GM19351 (cell line): Measurements from ENCODE around the gene AHRR.

Experiments used
- ATAC-seq: cut with Tn5 transposase; IDR thresholded peaks from one replicate; pipeline ENCODE4 v1.9.1; 2021; ENCODE audit warnings: mild to moderate bottlenecking, moderate library complexity; ENCODE audit not compliant: unreplicated experiment

Gene AHRR

DNA sequence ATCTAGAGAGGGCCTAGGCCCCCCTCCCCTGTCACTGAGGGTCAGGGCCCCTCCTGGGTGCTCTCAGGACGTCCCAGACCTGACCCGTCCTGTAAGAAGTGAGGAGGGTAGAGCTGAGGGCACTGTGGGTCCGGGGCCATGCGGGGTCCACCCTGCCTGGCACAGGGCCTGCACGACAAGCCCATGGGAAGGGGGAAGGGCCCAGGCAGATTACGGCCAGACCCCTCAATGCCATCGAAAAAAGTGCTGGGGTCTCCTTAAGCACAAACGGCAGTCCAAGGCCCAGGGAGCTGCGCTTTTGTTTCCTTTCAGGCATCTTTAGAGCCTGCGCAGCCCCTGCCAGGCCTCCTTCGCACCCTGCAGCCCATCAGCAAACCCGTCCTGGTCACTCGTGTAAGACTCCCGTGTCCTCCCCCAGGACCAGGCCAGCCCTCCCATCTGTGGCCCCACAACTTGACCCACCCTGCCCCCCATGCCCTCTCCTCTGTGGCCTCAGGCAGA lies 117.0 kb downstream of the AHRR start:
- no peak for ATAC-seq

DNA sequence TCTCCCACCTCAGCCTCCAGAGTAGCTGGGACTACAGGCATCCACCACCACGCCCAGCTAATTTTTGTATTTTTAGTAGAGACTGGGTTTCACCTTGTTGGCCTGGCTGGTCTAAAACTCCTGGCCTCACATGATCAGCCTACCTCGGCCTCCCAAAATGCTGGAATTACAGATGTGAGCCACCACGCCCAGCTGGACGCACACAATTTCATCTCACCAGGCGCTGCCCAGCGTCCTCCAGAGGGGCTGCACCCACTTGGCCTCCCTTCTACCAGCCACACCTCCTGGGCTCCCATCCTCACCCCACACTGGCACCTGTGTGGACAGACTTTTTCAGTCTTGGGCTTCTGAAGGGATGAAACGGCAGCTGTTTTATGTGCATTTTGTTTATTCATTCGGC lies 117.7 kb downstream of the AHRR start:
- no peak for ATAC-seq

DNA sequence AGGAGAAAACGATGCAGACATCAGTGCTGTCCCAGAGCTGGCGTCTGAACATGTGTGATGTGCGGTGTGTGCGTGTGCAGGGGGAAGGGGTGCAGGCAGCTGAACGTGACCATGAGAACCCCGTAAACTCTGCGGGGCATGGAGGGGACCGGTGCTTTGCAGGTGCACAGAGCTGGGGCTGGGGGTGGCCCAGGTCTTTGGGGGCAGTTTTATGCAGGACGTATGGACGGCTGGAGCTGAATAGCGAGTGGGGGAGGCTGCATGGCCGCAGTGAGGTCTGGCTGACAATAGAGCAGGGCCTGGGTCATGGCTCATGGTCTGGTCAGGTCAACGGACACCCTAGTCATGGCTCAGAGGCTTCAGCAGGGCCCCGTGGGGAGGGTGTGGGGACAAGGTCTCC lies 118.1 kb downstream of the AHRR start:
- no peak for ATAC-seq

DNA sequence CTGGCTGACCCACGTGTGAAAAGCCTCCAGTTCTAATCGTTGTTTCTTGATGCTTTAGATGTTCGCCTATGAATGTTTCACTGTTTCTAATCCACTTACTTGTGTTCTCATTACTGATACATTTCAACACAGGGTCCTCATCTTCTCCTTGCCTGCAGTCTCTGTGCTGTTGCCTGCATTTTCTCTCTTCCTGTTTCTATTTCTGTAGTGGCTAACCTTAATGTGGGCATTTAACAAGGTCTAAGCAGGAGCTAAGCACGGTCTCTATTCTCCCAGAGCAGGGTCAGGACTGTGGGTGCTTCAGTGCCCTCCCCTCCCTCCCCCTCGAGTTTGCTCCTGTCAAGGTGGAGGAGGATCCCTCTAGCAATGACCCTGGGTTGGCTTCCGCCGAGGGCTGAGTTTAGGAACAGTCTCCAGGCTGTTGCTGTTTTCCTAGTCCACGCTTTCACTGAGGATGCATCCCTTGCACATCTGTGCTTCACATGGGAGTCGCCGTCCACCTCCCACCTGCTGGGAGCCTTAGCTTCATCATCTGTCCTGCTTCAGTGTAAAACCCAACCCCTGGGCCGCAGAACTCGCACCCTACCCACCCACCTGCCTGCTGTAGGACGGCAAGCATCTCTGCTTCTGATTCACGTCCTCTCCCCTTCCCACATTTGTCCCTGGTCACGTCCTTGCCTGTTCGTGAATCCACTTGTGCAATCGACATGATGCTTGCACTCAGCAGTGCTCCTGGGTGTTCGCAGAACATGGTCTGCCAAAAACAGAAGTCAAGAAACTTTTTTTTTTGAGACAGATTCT lies 119.1 kb downstream of the AHRR start:
- no peak for ATAC-seq

DNA sequence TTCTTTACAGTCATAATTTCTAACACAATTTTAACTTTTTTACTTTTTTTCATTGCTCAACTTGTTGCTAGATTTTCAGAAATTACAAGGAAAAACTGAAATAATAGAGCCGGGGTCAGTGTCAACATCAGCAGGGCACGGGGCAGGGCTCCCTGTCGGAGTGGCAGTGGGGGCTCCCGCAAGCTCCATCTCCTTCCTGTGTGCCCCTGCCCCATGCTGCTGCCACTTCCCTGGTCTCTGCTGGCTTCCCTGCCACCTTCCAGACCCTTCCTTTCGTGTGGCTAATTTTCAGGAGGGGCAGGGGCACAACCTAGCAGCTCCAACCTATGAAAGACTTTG lies 120.5 kb downstream of the AHRR start:
- no peak for ATAC-seq

DNA sequence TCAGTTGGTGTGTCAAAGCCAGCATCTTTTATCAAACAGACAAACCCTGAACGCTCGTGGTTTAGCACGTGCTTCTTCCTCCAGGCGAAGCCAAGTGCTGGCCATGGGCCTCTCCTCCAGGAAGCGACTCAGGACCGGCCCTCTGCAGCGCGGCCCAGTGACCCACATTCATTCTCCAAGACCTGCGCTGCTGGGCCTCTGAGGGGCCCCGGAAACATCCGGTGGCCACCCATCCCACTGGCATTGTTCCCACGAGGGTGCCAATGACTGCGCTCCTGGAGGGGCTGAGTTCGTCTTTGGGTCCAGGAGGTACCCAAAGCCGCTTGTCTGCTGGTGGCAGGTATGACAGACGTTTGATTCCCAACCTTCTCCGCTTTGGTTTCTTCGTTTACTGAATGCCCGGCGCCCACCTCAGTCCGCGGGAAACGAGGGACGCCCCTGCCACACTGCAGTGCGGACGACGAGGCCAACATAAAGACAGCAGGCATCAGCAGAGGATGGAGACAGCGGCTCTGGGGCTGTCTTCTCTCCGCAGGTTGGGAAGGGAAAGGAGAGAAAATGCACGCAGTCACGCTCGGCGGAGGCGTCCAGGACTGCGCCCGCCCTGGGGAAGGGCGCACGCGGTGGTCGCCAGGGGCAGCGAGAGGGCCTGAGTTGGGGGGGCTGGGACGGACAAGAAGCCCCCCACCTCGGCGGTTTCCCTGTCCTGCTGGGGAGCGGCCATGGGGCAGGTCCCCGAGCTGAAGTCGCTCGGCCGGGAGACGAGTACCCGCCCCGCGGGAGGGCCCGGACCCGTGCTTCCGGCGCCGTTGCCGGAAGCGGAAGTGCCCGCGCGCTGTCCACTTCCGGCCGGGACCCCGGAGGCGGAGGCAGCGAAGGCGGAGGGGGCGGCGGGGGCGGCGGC lies 121.1 kb downstream of the AHRR start, which contains the start of gene EXOC3:
EXOC3 (plus strand) TSS at position 842 of the 904 bp plus-strand sequence. CDS start 3,030 bp downstream, outside the sequence.
- peak; percentile 82 for ATAC-seq

DNA sequence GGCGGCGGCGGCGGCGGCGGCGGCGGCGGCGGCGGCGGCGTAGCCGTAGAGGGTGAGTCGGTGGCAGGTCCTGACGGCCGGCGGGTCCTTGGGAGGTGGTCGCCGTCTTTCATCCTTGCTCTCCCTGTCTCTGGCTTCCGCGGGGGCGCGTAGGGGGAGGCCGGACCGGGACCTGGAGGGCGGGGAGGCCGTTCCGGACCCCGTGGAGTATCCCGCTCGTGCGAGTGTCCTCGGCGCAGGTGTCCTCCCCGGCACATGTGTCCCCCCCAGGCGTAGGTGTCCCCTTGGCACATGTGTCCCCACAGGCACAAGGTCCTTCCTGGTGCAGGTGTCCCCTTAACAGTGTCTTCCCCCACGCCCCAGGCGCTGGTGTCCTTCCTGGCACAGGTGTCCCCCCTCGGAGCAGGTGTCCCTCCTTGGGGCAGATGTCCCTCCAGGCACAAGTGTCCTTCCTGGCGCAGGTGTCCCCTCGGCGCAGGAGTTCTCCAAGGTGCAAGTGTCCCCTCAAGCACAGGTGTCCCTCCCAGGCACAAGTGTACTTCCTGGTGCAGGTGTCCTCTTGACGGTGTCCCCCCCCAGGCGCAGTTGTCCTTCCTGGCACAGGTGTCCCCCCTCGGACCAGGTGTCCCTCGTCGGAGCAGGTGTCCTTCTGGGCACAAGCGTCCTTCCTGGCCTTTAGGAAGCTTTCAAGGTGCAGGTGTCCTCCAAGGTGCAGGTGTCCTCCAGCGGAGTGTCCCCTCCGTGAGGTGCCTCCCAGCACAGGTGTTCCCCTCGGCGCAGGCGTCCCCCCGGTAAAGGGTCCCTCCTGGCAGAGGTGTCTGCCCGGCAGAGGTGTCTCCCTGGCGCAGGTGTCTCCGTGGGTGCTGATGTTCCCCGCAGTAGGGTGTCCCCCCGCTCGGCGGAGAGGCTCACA lies 122.0 kb downstream of the AHRR start:
- ATAC-seq = peak; percentile 18

DNA sequence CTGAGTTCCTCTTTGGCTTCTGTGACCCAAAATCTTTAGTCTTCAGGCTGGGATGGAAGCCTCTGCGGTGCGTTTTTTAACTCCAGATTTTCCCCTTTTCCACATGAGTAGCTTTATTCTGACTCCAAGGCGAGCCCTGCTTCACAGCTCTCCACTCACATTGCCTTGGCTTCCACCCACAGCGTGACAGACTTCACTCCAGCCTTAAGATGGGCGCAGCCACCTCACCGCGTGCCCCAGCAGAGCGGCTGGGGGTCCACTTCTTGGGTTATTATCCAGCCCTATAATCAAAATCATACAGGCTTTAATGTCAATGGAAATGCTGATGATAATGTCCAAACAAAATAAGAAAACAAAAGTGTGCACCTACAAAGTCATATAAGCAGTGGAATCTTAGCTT lies 122.7 kb downstream of the AHRR start:
- no peak for ATAC-seq

DNA sequence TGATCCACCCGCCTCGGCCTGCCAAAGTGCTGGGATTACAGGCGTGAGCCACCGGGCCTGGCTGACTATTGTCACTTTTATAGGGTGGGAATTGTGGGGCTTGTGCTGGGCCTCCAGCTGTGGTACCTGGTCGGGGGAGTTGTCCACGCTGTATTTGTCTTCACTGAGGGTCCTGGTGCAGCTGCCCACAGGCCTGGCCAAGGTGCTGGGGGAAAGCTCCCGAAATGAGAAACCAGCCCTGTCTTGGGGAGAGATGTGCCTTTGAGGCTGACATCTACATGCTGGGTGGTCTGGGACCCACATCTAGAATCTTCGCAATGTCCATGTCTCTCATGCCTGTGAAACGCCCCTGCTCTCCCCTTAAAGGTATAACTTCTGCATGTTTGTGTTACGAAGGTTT lies 124.1 kb downstream of the AHRR start:
- no peak for ATAC-seq

DNA sequence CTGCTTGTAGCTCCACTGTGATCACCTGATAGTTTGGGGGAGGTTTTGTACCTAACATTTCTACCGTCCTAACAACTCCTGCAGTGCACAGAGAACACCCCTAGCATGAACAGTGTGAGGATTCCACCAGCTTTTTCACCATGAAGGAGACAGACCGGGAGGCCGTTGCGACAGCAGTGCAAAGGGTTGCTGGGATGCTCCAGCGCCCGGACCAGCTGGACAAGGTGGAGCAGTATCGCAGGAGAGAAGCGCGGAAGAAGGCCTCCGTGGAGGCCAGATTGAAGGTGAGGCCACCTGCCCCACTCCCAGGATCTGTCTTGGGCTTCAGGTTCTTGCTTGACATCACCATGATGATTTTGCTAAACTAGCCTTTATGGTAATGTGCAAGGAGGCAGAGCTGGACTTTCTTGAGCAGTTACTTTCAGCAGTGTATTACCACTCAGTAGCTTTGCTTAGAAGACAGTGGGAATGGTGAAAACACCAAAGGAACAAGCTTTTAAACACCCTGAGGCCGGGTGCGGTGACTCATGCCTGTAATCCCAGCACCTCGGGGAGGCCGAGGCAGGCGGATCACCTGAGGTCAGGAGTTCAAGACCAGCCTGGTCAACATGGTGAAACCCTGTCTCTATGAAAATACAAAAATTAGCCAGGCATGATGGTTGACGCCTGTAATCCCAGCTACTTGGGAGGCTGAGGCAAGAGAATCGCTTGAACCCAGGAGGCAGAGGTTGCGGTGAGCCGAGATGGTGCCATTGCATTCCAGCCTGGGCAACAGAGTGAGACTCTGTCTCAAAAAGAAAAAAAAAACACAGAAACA lies 124.8 kb downstream of the AHRR start:
- ATAC-seq = no peak

DNA sequence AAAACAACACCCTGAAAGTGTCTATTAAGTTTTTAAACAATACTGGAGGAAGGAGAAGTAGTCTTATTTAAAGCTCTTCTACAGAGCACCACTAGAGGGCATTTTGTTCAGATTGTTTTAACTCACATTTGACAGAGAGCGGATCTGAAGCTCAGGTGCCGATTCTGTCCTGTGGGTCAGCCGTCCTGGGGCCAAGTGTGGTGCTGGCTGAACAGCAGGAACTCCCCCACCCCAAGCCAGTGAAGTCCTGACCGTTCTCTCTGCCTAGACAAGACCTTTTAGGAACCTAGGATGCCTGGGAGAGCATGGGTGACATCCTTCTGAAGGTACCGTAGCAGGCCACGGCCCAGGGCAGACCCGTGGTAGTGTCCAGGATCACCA lies 125.4 kb downstream of the AHRR start:
- no peak for ATAC-seq

DNA sequence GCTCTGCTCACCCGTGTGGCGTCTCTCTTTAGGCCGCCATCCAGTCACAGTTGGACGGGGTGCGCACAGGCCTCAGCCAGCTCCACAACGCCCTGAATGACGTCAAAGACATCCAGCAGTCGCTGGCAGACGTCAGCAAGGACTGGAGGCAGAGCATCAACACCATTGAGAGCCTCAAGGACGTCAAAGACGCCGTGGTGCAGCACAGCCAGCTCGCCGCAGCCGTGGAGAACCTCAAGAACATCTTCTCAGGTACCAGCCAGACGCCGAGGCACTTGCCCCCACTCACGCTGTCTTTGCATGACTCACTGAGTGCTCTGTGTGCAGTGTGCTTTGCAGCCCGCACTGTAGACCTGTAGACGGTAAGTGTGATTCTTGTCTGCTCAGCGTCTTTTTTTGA lies 126.0 kb downstream of the AHRR start:
- ATAC-seq = no peak

DNA sequence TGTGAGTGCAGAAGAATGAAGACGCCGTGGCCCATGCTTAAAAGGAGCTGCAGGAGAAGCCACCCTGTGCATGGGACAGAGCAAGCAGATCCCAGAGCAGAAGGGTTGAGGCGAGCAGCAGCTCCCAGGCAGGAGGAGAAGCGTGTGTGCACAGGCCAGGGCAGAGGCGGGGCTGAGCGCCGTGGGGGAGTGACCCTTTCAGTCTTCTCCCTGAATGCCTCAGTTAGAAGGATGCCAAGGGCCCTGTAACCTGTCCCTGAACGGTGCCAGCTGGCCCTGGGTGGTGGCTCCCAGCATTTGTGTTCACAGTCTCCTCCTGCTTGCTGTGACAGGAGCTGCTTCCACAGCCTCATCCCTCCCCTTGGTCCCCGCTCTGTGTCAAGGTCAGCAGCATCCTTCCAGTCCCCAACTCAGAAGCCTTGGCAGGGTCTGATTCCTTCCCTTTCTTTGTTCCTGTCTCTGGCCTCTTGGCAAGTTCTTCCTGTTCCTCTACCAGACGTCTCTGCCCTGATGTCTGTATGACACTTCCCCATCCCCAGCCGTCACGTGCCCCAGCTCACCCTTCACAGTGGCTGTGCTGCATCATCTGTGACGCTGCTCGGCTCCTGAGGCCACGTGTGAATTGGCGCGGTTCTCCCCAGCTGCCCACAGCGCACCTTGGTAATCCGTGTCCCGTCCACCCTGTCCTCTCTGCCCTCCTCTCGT lies 126.7 kb downstream of the AHRR start:
- no peak for ATAC-seq

DNA sequence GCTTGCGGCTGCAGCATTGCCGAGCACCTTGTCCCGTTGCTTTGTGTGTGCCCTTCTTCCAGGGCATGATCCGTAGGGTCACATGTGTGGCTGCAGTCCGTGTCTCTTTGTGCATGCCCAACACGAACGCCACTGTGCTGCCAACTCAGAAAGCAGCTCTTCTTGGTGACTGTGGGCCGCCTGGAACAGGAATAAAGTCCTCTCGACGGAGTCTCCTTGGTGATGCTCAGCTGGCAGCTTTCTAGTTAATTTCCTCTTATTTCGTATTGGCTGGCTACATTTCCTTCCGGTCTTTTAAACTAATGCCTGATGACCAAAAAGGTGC lies 127.2 kb downstream of the AHRR start:
- no peak for ATAC-seq

DNA sequence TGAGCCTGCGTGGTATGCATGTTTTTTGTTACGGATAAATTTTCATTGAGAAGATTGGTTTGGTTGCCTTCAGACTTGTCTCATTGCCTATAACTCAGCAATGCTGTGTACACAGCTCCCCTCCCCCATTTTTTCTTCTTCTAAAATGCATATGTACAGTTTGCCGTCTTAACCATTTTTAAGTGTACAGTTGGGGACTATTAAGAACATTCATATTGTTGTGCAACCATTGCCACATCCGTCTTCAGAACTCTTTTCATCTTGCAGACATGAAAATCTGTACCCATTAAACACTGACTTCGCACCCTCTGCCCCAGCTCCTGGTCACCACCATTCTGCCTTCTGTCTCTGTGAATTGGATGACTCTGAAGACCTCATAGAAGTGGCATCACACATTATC lies 127.6 kb downstream of the AHRR start:
- no peak for ATAC-seq

DNA sequence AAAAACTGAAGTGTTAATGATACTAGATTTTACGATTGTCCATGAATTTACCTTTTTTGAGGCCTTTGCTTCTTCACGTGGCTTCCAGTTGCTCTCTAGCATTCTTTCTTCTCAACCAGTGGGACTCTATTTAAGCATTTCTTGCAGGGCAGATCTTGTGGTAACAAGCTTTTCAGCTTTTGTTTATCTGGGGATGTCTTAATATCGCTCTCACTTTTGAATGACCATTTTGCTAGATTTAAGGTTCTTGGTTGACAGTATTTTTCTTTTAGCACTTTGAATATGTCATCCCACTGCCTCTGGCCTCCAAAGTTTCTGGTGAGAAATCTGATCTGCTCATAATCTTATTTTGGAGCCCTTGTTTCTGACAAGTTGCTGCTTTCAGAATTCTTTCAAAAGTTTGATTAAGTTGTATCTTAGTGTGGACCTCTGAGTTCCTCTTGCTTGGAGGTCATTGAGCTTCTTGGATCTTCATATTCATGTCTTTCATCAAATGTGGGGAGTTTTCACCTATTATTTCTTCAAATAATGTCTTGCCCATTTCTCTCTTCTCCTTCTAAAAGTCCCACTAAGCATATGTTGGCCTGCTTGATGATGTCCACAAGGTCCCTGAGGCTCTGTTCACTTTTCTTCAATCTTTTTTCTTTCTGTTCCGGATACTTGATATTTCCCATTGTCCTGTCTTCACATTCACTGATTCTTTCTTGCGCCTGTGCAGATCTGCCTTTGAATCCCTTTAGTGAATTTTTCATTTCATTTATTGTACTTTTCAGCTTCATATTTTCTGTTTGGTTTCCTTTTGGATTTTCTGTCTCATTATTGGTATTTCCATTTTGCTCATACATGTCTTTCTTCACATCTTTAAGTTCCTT lies 130.3 kb downstream of the AHRR start:
- ATAC-seq = no peak

DNA sequence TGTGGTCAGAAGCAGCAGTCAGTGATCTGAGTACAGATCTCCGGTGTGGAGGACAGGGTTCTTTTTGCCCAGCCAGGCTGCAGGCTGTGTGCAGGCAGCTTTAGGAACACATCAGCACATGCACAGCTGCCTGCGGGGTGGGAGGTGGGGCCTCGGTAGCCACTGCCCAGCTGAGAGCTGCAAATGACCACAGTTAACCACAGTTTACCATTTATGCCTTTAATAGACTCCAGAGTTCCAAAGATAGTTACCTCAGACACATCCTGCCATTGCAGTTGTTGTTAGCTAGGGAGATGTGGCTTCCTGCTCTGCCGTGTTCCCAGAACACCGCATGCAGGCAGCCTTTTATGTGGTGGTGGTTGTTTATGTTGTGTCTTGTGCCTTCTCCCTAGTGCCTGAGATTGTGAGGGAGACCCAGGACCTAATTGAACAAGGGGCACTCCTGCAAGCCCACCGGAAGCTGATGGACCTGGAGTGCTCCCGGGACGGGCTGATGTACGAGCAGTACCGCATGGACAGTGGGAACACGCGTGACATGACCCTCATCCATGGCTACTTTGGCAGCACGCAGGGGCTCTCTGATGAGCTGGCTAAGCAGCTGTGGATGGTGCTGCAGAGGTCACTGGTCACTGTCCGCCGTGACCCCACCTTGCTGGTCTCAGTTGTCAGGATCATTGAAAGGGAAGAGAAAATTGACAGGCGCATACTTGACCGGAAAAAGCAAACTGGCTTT lies 131.6 kb downstream of the AHRR start:
- no peak for ATAC-seq
